Small intestine (tissue), 7 donors: ENCODE results near the gene RET. TPM values are rescaled to one million over a fixed set of nuclear protein-coding genes. Genes with fewer than 3 reads are reported as not detected.

Experiments
- DNase-seq, 2 donors: peaks; one replicate each; pipeline versions ENCODE4 v3.0.0 to v3.0.0-alpha.2; 2013
- FAIRE-seq: peaks from 2 replicates; lab custom pipeline; 2012; peaks lifted over from hg19 to GRCh38; lab: Jason Lieb, UNC
- H3K27ac ChIP-seq, 3 donors: one replicate each; pipeline ENCODE4 v1.5.1; 2013; ENCODE audit warnings: low read length in 2 of 3, mild to moderate bottlenecking in 2 of 3, control low read depth in 1 of 3, inconsistent platforms in 1 of 3, low read depth in 1 of 3, moderate library complexity in 1 of 3
- H3K27me3 ChIP-seq, 3 donors: one replicate each; pipeline ENCODE4 v1.6.1; 2013; ENCODE audit warnings: low read length in 3 of 3, inconsistent platforms in 1 of 3; ENCODE audit not compliant: control insufficient read depth in 3 of 3, insufficient read depth in 3 of 3
- H3K36me3 ChIP-seq, 3 donors: one replicate each; pipeline ENCODE4 v1.6.1; 2013; ENCODE audit warnings: low read length in 3 of 3, inconsistent platforms in 1 of 3, low read depth in 1 of 3, mild to moderate bottlenecking in 1 of 3, moderate library complexity in 1 of 3; ENCODE audit not compliant: control insufficient read depth in 3 of 3, insufficient read depth in 2 of 3
- H3K4me1 ChIP-seq, 3 donors: one replicate each; pipeline ENCODE4 v1.6.1; 2013; ENCODE audit warnings: low read length in 2 of 3, inconsistent platforms in 1 of 3, low read depth in 1 of 3, mild to moderate bottlenecking in 1 of 3, moderate library complexity in 1 of 3; ENCODE audit not compliant: control insufficient read depth in 3 of 3, insufficient read depth in 2 of 3
- H3K4me3 ChIP-seq, 3 donors: one replicate each; pipeline ENCODE4 v1.5.1; 2013; ENCODE audit warnings: low read length in 3 of 3, control low read depth in 1 of 3, inconsistent platforms in 1 of 3, low read depth in 1 of 3, mild to moderate bottlenecking in 1 of 3, moderate library complexity in 1 of 3
- H3K9me3 ChIP-seq, 2 donors: one replicate each; pipeline ENCODE4 v1.6.1; 2013; ENCODE audit warnings: low read depth in 1 of 2, low read length in 1 of 2; ENCODE audit not compliant: control insufficient read depth in 2 of 2, insufficient read depth in 1 of 2
- WGBS, 3 donors: extraction: QIAGEN DNeasy Blood & Tissue Kit; methylation state at CpG; one replicate each; pipeline ENCODE4 v1.1.7; 2013; 5-methylcytosine and 5-hydroxymethylcytosine counted together
- polyA plus RNA-seq, 4 donors: library from polyadenylated mRNA; stranded (reverse) in 3 of 4; unstranded in 1 of 4; fragments of 200-250 nt in 3 of 4; fragments of 120-200 nt in 1 of 4; gene quantifications; one replicate each; pipeline versions ENCODE4 v1.2.1 to v1.2.3, GENCODE V29; 2013
- donor health status: healthy with polysubstance abuse.
- donor health status: control.
- donor health status: control.
- donor health status: Bipolar disorder and iron deficiency.
- donor health status: healthy.

The RET gene
- polyA plus RNA-seq, 4 donors = 5.3 to 11.0 TPM; not detected in 2

- no peak for DNase-seq
- FAIRE-seq = no peak
- Histone ChIP-seq H3K27ac (no peak overlapping the region), H3K27me3 (no peaks in the 10 kb centered on the region), H3K4me1 (peaks cover 0 to 4% (median 0%) of the 10 kb centered on the region in 3 donors), H3K9me3 (peaks cover 0 to 10% of the 10 kb centered on the region in 2 donors), H3K36me3 (peaks cover 0 to 13% (median 3%) of the 10 kb centered on the region in 3 donors), H3K4me3 (no peak overlapping the region)
- 73 to 84% (median 84%) methylated on average over 1 of the region's 1 CpG for WGBS, 3 donors
Measured at GRCh38 chr10:43177595-43177994, 100.7 kb downstream of the RET start.

Other genes starting within 250 kb of the RET start
- gene CSGALNACT2, start 61.4 kb downstream of the RET start, polyA plus RNA-seq = 10 to 100 TPM in 1 of 4 donors, 1 to 10 TPM in 3; 2.5 to 13.4 (median 4.8) TPM
- 1 to 10 TPM in 2 of 4 donors, under 1 TPM in 2; 0.27 to 1.8 (median 1.1) TPM for gene RASGEF1A, start 190.0 kb downstream of the RET start, polyA plus RNA-seq